ENCODE data around the gene KRTAP7-1. TPM values are rescaled to one million over a fixed set of nuclear protein-coding genes. Genes with fewer than 3 reads are reported as not detected.

The KRTAP7-1 gene
- total and polyA plus RNA-seq, 2 experiments from 2014 or later = not detected

GRCh38 chr21:30831194-30831765 lies 1.7 kb upstream of the KRTAP7-1 start:
- H3K9me2 ChIP-seq (replicated peaks; ENCODE audit: insufficient read depth) = no peaks in the 10 kb centered on the region
- H4K20me1 ChIP-seq (ENCODE audit: insufficient read depth, poor library complexity, severe bottlenecking) = no peaks in the 10 kb centered on the region
- H3K4me1 ChIP-seq (ENCODE audit: insufficient read depth) = no peaks in the 10 kb centered on the region
- H3K79me2 ChIP-seq = no peaks in the 10 kb centered on the region
- TF ChIP-seq CTCF (IDR thresholded peaks at IDR 0.05; ENCODE audit: poor library complexity) (peak; percentile 48), EZH2 (IDR thresholded peaks at IDR 0.05; ENCODE audit: borderline replicate concordance) (no peak), EZH2phosphoT487 (IDR thresholded peaks at IDR 0.05; ENCODE audit: low read depth, severe bottlenecking, unreplicated experiment) (no peak)
- no peak overlapping the region for H3K4me3 ChIP-seq
- H3K27me3 ChIP-seq = no peaks in the 10 kb centered on the region
- no peaks in the 10 kb centered on the region for H3K9me3 ChIP-seq (ENCODE audit: low read depth)
- DNase-seq (ENCODE audit: low spot score) = peak; percentile 29
- H3K36me3 ChIP-seq (replicated peaks; ENCODE audit: insufficient read depth, low read depth) = no peaks in the 10 kb centered on the region
- no peak overlapping the region for H3K27ac ChIP-seq
- H3K4me2 ChIP-seq = no peak overlapping the region
- no peak overlapping the region for H2AFZ ChIP-seq
- WGBS (ENCODE audit: low lambda C conversion rate, missing lambda C conversion rate) = 29% methylated on average over 6 of the region's 6 CpGs

GRCh38 chr21:30818837-30819610 lies 10.5 kb downstream of the KRTAP7-1 start:
- TF ChIP-seq EZH2phosphoT487 (IDR thresholded peaks at IDR 0.05; ENCODE audit: low read depth, severe bottlenecking, unreplicated experiment) (no peak), CTCF (IDR thresholded peaks at IDR 0.05; ENCODE audit: poor library complexity) (no peak), EZH2 (IDR thresholded peaks at IDR 0.05; ENCODE audit: borderline replicate concordance) (no peak)
- Histone ChIP-seq H2AFZ (no peak overlapping the region), H3K4me2 (no peak overlapping the region), H3K9me2 (replicated peaks; ENCODE audit: insufficient read depth) (no peaks in the 10 kb centered on the region), H3K27me3 (no peaks in the 10 kb centered on the region), H3K4me3 (no peak overlapping the region), H3K27ac (no peak overlapping the region), H3K36me3 (replicated peaks; ENCODE audit: insufficient read depth, low read depth) (no peaks in the 10 kb centered on the region), H4K20me1 (ENCODE audit: insufficient read depth, poor library complexity, severe bottlenecking) (no peaks in the 10 kb centered on the region), H3K4me1 (ENCODE audit: insufficient read depth) (no peaks in the 10 kb centered on the region), H3K79me2 (no peaks in the 10 kb centered on the region), H3K9me3 (ENCODE audit: low read depth) (no peaks in the 10 kb centered on the region)
- WGBS (ENCODE audit: low lambda C conversion rate, missing lambda C conversion rate) = 68% methylated on average over 7 of the region's 7 CpGs
- DNase-seq (ENCODE audit: low spot score) = no peak

GRCh38 chr21:30813174-30813573 lies 16.4 kb downstream of the KRTAP7-1 start, which contains the start of gene KRTAP8-1:
TSS of gene KRTAP8-1 (minus strand) at chr21:30813274. CDS start at chr21:30813220, 54 bp downstream.
- H4K20me1 ChIP-seq (ENCODE audit: insufficient read depth, poor library complexity, severe bottlenecking) = no peaks in the 10 kb centered on the region
- H3K27me3 ChIP-seq = no peaks in the 10 kb centered on the region
- H3K9me3 ChIP-seq (ENCODE audit: low read depth) = no peaks in the 10 kb centered on the region
- no peak for TF ChIP-seq EZH2 (IDR thresholded peaks at IDR 0.05; ENCODE audit: borderline replicate concordance)
- TF ChIP-seq EZH2phosphoT487 (IDR thresholded peaks at IDR 0.05; ENCODE audit: low read depth, severe bottlenecking, unreplicated experiment) = no peak
- no peak for TF ChIP-seq CTCF (IDR thresholded peaks at IDR 0.05; ENCODE audit: poor library complexity)
- no peak for DNase-seq (ENCODE audit: low spot score)
- H3K79me2 ChIP-seq = no peaks in the 10 kb centered on the region
- no peaks in the 10 kb centered on the region for H3K4me1 ChIP-seq (ENCODE audit: insufficient read depth)
- H3K4me3 ChIP-seq = no peak within 1 kb of the TSS
- H3K4me2 ChIP-seq = no peak within 1 kb of the TSS
- no peak within 1 kb of the TSS for H3K27ac ChIP-seq
- H2AFZ ChIP-seq = no peak within 1 kb of the TSS
- WGBS (ENCODE audit: low lambda C conversion rate, missing lambda C conversion rate) = 90% methylated on average over 5 of the region's 5 CpGs
- H3K36me3 ChIP-seq (replicated peaks; ENCODE audit: insufficient read depth, low read depth) = no peaks in the 10 kb centered on the region
- H3K9me2 ChIP-seq (replicated peaks; ENCODE audit: insufficient read depth) = no peaks in the 10 kb centered on the region
